ENCODE data around the gene EHD4.

Gene EHD4

GRCh38 chr15:41887161-41887560 lies 85.2 kb downstream of the EHD4 start:
- Histone ChIP-seq H3K27me3 (ENCODE audit: insufficient read depth, low read depth) (no peaks in the 10 kb centered on the region), H3K4me3 (IDR thresholded peaks at IDR 0.05; ENCODE audit: insufficient read depth, low read depth, low read length) (no peak overlapping the region), H3K4me1 (ENCODE audit: low read depth, poor library complexity, severe bottlenecking) (peaks cover 3% of the 10 kb centered on the region), H4K20me1 (ENCODE audit: insufficient read depth) (no peaks in the 10 kb centered on the region), H3K27ac (no peak overlapping the region), H3K36me3 (ENCODE audit: insufficient read depth) (no peaks in the 10 kb centered on the region), H2AFZ (ENCODE audit: low read depth) (no peak overlapping the region), H3K4me2 (no peak overlapping the region), H3K79me2 (ENCODE audit: insufficient read depth, low read depth) (no peaks in the 10 kb centered on the region), H3K9ac (no peak overlapping the region)
- TF ChIP-seq, protein P1, sequence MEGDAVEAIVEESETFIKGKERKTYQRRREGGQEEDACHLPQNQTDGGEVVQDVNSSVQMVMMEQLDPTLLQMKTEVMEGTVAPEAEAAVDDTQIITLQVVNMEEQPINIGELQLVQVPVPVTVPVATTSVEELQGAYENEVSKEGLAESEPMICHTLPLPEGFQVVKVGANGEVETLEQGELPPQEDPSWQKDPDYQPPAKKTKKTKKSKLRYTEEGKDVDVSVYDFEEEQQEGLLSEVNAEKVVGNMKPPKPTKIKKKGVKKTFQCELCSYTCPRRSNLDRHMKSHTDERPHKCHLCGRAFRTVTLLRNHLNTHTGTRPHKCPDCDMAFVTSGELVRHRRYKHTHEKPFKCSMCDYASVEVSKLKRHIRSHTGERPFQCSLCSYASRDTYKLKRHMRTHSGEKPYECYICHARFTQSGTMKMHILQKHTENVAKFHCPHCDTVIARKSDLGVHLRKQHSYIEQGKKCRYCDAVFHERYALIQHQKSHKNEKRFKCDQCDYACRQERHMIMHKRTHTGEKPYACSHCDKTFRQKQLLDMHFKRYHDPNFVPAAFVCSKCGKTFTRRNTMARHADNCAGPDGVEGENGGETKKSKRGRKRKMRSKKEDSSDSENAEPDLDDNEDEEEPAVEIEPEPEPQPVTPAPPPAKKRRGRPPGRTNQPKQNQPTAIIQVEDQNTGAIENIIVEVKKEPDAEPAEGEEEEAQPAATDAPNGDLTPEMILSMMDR (conservative IDR thresholded peaks at IDR 0.05; ENCODE audit: low read depth, low read length): no peak

GRCh38 chr15:41886741-41887140 lies 85.6 kb downstream of the EHD4 start:
- H3K4me3 ChIP-seq (IDR thresholded peaks at IDR 0.05; ENCODE audit: insufficient read depth, low read depth, low read length): no peak overlapping the region
- H3K27ac ChIP-seq: no peak overlapping the region
- H3K36me3 ChIP-seq (ENCODE audit: insufficient read depth): no peaks in the 10 kb centered on the region
- peaks cover 3% of the 10 kb centered on the region for H3K4me1 ChIP-seq (ENCODE audit: low read depth, poor library complexity, severe bottlenecking)
- TF ChIP-seq, protein P1 (conservative IDR thresholded peaks at IDR 0.05; ENCODE audit: low read depth, low read length): no peak
- no peak overlapping the region for H2AFZ ChIP-seq (ENCODE audit: low read depth)
- H4K20me1 ChIP-seq (ENCODE audit: insufficient read depth): no peaks in the 10 kb centered on the region
- no peak overlapping the region for H3K4me2 ChIP-seq
- H3K9ac ChIP-seq: no peak overlapping the region
- no peaks in the 10 kb centered on the region for H3K79me2 ChIP-seq (ENCODE audit: insufficient read depth, low read depth)
- no peaks in the 10 kb centered on the region for H3K27me3 ChIP-seq (ENCODE audit: insufficient read depth, low read depth)

GRCh38 chr15:41885841-41886240 lies 86.5 kb downstream of the EHD4 start:
- no peaks in the 10 kb centered on the region for H3K27me3 ChIP-seq (ENCODE audit: insufficient read depth, low read depth)
- no peaks in the 10 kb centered on the region for H4K20me1 ChIP-seq (ENCODE audit: insufficient read depth)
- TF ChIP-seq, protein P1 (conservative IDR thresholded peaks at IDR 0.05; ENCODE audit: low read depth, low read length): no peak
- no peak overlapping the region for H3K27ac ChIP-seq
- H3K4me2 ChIP-seq: no peak overlapping the region
- peaks cover 3% of the 10 kb centered on the region for H3K4me1 ChIP-seq (ENCODE audit: low read depth, poor library complexity, severe bottlenecking)
- H3K4me3 ChIP-seq (IDR thresholded peaks at IDR 0.05; ENCODE audit: insufficient read depth, low read depth, low read length): no peak overlapping the region
- H2AFZ ChIP-seq (ENCODE audit: low read depth): no peak overlapping the region
- no peaks in the 10 kb centered on the region for H3K36me3 ChIP-seq (ENCODE audit: insufficient read depth)
- no peaks in the 10 kb centered on the region for H3K79me2 ChIP-seq (ENCODE audit: insufficient read depth, low read depth)
- no peak overlapping the region for H3K9ac ChIP-seq

DNA sequence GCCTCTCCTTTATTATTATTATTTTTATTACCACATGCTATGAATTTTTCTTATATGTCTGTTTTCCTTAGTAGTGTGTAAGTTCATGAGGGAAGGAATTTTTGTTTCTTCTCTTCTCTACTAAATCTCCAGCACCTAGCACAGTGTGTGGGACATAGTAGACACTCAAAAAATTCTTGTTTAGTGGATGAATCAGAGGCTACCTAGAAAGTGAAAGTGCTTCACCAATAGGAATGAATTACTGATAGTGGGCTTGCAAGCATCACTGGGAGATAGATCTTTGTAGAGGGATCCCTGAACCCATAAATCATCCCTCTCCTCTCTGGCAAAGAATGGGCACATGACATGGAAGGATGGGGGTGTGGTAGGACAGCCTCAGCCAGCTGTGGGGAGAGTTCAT lies 87.0 kb downstream of the EHD4 start:
- Histone ChIP-seq H2AFZ (ENCODE audit: low read depth) (no peak overlapping the region), H3K4me3 (IDR thresholded peaks at IDR 0.05; ENCODE audit: insufficient read depth, low read depth, low read length) (no peak overlapping the region), H3K36me3 (ENCODE audit: insufficient read depth) (no peaks in the 10 kb centered on the region), H3K79me2 (ENCODE audit: insufficient read depth, low read depth) (no peaks in the 10 kb centered on the region), H3K27ac (no peak overlapping the region), H3K4me2 (no peak overlapping the region), H3K4me1 (ENCODE audit: low read depth, poor library complexity, severe bottlenecking) (peaks cover 3% of the 10 kb centered on the region), H3K27me3 (ENCODE audit: insufficient read depth, low read depth) (no peaks in the 10 kb centered on the region), H4K20me1 (ENCODE audit: insufficient read depth) (no peaks in the 10 kb centered on the region), H3K9ac (no peak overlapping the region)
- TF ChIP-seq, protein P1 (conservative IDR thresholded peaks at IDR 0.05; ENCODE audit: low read depth, low read length): no peak

Measured in KMS-11 (cell line).